Measurements from ENCODE around the gene GPR155.

- TF ChIP-seq EZH2phosphoT487 (IDR thresholded peaks at IDR 0.05; ENCODE audit: borderline replicate concordance, low read length), result no peak
- TF ChIP-seq CTCF (IDR thresholded peaks at IDR 0.05; ENCODE audit: low read depth, low read length, poor library complexity, severe bottlenecking), result peak; percentile 45
Measured at GRCh38 chr2:174522553-174522952, 35.7 kb upstream of the GPR155 start.

Data from DOHH2 (cell line).